Renal pelvis (tissue), 4 donors: ENCODE results near the gene SLC35F3. TPM values are rescaled to one million over a fixed set of nuclear protein-coding genes. Genes with fewer than 3 reads are reported as not detected.

Experiments
- DNase-seq: peaks from one replicate; pipeline ENCODE4 v3.0.0-alpha.2; 2013
- polyA plus RNA-seq, 3 donors: library from polyadenylated mRNA; unstranded; fragments of 120-200 nt; gene quantifications; one replicate each; pipeline ENCODE4 v1.2.1, GENCODE V29; 2013; ENCODE audit not compliant: insufficient read length in 3 of 3

The SLC35F3 gene
- polyA plus RNA-seq, 3 donors = 0.31 to 0.51 (median 0.49) TPM

DNA sequence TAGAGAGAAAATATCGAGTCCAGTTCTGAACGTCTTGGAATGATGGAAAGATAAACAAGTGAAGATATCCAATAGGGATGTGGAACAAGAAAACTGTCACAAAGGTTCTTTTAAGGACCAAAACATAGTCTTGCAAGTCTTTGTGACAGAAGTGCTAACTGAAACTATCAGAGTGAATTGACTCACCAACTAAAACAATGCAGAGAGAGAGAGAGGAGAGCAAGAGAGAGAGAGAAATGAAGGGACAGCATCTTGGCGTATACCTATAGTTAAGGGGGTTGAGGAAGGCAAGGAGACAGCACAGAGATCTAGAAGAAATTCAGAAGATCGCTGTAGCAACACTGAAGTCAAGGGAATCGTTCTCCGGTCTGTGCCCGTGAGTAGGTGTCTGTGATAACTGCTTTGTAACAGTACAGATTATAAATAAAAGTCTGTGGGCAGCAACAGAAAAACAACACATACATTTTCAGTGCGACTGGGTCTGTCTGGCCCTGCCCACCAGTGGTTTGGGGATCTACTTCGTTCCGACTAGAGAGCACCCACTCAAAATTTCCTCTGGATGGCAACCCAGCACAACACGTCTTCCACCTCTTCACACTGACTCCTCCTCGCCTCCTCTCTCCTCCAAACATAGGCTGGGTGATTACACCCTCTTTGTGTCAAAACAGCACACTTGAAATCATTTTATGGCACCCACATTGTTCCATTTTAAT is 464.0 kb downstream of the SLC35F3 start:
- no peak for DNase-seq

DNA sequence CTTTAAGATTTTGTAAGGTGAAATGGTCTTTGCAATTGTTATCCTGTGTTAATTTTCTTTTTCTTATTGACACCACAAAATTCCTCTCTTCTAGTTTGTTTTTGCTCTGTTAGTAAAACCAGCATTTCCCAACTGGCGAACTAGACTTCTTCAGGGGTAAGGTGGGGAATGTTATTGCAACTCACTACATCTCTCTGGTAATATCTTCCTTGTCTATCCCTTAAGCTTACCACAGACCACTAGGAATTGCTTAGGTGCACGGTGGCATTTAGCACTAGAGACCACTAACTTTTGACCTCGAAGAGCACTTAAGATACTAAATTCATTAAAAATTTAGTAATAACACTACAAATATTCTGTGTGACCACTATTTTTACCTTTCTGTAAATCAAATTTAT is 464.6 kb downstream of the SLC35F3 start:
- no peak for DNase-seq

DNA sequence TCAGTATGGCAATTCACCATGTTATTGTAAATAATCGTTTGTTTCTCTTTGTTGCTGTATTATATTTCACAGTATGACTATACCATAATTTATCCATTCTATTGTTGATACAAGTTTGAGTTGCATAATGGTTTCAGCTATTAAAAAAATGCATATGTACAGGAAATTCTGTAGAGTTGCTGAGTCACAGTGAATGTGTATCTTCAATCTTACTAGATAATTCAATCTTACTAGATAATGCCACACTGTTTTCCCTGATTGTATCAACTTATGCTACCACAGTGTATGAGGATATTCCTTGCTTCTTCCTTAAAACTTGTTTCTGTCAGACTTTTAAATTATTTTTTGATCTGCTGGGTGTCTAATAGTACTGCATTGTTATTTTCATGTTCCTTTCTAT is 465.3 kb downstream of the SLC35F3 start:
- no peak for DNase-seq

DNA sequence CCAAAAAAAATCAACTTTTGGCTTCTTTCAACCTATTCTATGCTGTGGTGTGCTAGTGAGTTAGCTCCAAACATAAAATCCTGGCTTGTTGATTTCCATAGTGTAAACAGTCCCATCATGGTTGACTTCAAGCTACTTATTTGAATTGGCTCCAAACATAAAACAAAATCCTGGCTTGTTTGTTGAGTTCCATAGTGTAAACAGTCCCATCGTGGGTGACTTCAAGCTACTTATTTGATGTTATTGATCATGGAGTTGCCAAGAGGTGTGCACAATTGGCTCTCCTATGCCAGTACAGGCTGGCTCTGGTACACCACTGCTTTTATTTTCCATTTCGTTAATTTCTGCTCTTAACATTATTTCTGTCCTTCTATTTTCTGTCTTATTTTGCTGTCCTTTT is 466.9 kb downstream of the SLC35F3 start:
- no peak for DNase-seq

DNA sequence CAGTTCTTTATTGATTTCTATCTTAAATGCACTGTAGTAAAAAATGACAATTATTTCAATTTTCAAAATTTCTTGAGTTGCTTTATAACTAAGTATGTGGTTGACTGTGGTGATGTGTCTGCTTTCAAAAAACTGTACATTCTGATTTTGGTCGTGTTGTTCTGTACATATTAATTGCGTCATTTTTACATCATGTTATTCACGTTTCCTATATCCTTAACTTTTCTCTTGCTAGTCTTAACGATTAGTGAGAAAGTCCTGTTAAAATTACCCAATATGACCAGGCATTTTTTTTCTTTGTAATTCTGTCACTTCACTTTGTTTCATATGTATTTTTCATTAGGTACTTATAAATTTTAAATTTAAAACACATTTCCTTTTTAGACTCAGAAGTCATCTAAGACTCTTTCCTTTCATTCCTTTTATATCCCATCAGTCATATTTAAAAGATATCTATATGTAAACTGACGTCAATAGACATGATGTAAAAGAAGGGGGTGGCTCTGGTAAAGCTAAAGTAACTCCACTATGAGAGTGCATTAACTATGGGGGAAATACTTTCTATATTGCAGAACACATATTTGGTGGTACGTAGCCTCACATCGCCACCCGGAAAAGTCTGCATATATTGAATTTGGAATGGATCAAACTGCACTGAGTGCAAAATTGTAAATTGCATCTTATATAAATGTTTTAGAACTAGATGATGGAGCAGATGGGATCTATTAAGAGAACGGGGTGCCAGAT is 467.7 kb downstream of the SLC35F3 start:
- no peak for DNase-seq

DNA sequence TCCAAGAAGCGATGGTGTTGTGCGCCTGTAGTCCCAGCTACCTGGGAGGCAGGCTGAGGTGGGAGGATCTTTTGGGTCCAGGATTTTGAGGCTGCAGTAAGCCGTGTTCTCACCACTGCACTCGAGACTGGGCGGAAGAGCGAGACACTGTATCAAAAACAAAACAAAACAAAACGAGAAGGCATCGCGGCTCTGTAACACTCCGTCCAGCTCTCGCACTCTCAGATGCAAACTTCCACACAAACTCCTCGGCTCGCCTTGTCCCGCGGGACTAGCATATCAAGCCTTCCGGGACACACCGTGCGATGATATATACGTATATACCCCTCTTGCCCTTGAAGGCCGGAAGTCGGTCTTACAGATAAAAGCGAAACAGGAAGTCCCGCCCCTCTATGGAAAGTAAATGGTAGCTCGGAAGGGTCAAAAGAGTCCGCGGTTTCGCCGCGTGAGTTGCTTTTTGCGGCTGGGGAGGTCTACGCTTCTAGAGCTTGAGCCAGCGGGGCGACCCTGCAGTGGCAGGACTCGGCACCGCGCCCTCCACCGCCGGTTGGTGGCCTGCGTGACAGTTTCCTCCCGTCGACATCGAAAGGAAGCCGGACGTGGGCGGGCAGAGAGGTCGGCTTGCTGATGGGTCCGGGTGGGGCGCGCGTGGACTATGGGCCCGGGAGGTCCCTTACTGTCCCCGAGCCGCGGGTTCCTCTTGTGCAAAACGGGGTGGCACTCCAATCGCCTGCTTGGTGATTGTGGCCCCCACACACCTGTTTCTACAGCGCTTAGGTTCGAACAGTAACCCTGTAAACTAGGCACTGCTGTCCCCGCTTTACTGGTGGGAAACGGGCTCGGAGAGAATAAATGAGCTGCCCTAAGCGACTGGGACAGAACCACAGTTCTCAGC is 468.8 kb downstream of the SLC35F3 start, which contains the start of gene COA6:
TSS of gene COA6 (plus strand) at position 393 of the 895 bp plus-strand sequence. CDS start at position 404, 11 bp downstream.
- peak; percentile 98 for DNase-seq

DNA sequence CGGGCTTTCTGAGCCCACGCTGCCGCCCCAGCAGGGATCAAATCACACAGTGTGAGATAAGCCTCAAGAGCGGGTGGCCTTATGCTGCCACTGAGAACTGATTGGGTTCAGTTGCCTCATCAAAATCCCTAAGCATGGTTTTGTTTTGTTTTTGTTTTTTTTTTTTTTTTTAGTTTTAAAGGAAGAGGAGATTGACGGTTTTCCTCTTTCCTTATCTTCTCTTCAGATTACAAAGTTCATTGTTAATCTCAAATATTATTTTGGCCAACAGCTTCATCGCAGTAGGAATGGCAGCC is 469.4 kb downstream of the SLC35F3 start:
- no peak for DNase-seq
